Measurements from ENCODE around the gene ELFN1.
A peak's percentile ranks its signal among the peaks of the same experiment; 100 is the strongest.

ELFN1 gene

GRCh38 chr7:1785839-1786238 lies 115.8 kb downstream of the ELFN1 start:
- H3K56ac ChIP-seq (ENCODE audit: low read length): no peak overlapping the region
- no peak overlapping the region for H2BK120ac ChIP-seq (ENCODE audit: low read depth, low read length)
- no peaks in the 10 kb centered on the region for H3K4me1 ChIP-seq (ENCODE audit: control insufficient read depth, low read depth, low read length)
- no peaks in the 10 kb centered on the region for H3K79me2 ChIP-seq (ENCODE audit: control insufficient read depth, insufficient read depth, low read length)
- H3K4me2 ChIP-seq (ENCODE audit: low read length): no peak overlapping the region
- no peaks in the 10 kb centered on the region for H3K27me3 ChIP-seq (ENCODE audit: insufficient read depth, low read length, poor library complexity)
- H3K4me3 ChIP-seq (ENCODE audit: low read length): no peak overlapping the region
- no peaks in the 10 kb centered on the region for H3K36me3 ChIP-seq (ENCODE audit: control insufficient read depth, insufficient read depth, low read length)
- no peak overlapping the region for H3K23ac ChIP-seq (ENCODE audit: low read length)
- no peaks in the 10 kb centered on the region for H3K79me1 ChIP-seq (ENCODE audit: low read length)
- H4K5ac ChIP-seq (ENCODE audit: low read length): no peak overlapping the region
- no peak overlapping the region for H4K8ac ChIP-seq (ENCODE audit: low read depth, low read length)
- no peak overlapping the region for H3K4ac ChIP-seq (ENCODE audit: low read depth, low read length)
- H3K27ac ChIP-seq (ENCODE audit: low read depth, low read length): no peak overlapping the region
- no peak overlapping the region for H2AK5ac ChIP-seq (ENCODE audit: low read length)
- no peak overlapping the region for H2BK5ac ChIP-seq (ENCODE audit: low read length)
- DNase-seq: no peak
- no CpG with 5 or more reads among the region's 3 CpGs for WGBS (ENCODE audit: extremely low coverage, insufficient coverage, low lambda C conversion rate)
- no peak overlapping the region for H2BK15ac ChIP-seq (replicated peaks; ENCODE audit: low read depth)
- H3K9ac ChIP-seq (ENCODE audit: low read length): no peak overlapping the region
- no peak overlapping the region for H3K18ac ChIP-seq (ENCODE audit: low read length)

GRCh38 chr7:1787241-1787640 lies 117.2 kb downstream of the ELFN1 start:
- H2BK5ac ChIP-seq (ENCODE audit: low read length): no peak overlapping the region
- H4K5ac ChIP-seq (ENCODE audit: low read length): no peak overlapping the region
- H4K8ac ChIP-seq (ENCODE audit: low read depth, low read length): no peak overlapping the region
- no peaks in the 10 kb centered on the region for H3K79me1 ChIP-seq (ENCODE audit: low read length)
- H2BK15ac ChIP-seq (replicated peaks; ENCODE audit: low read depth): no peak overlapping the region
- H3K79me2 ChIP-seq (ENCODE audit: control insufficient read depth, insufficient read depth, low read length): no peaks in the 10 kb centered on the region
- H3K4ac ChIP-seq (ENCODE audit: low read depth, low read length): no peak overlapping the region
- H3K56ac ChIP-seq (ENCODE audit: low read length): no peak overlapping the region
- H3K23ac ChIP-seq (ENCODE audit: low read length): no peak overlapping the region
- H2BK120ac ChIP-seq (ENCODE audit: low read depth, low read length): no peak overlapping the region
- no peak overlapping the region for H2AK5ac ChIP-seq (ENCODE audit: low read length)
- H3K4me3 ChIP-seq (ENCODE audit: low read length): no peak overlapping the region
- WGBS (ENCODE audit: extremely low coverage, insufficient coverage, low lambda C conversion rate): no CpG with 5 or more reads among the region's 9 CpGs
- no peak overlapping the region for H3K18ac ChIP-seq (ENCODE audit: low read length)
- no peaks in the 10 kb centered on the region for H3K27me3 ChIP-seq (ENCODE audit: insufficient read depth, low read length, poor library complexity)
- H3K27ac ChIP-seq (ENCODE audit: low read depth, low read length): no peak overlapping the region
- DNase-seq: peak; percentile 10
- H3K9ac ChIP-seq (ENCODE audit: low read length): no peak overlapping the region
- H3K36me3 ChIP-seq (ENCODE audit: control insufficient read depth, insufficient read depth, low read length): no peaks in the 10 kb centered on the region
- H3K4me2 ChIP-seq (ENCODE audit: low read length): no peak overlapping the region
- H3K4me1 ChIP-seq (ENCODE audit: control insufficient read depth, low read depth, low read length): no peaks in the 10 kb centered on the region

GRCh38 chr7:1787681-1788235 lies 117.7 kb downstream of the ELFN1 start:
- Histone ChIP-seq H2BK15ac (replicated peaks; ENCODE audit: low read depth) (no peak overlapping the region), H2BK120ac (ENCODE audit: low read depth, low read length) (no peak overlapping the region), H3K23ac (ENCODE audit: low read length) (no peak overlapping the region), H3K4ac (ENCODE audit: low read depth, low read length) (no peak overlapping the region), H3K4me1 (ENCODE audit: control insufficient read depth, low read depth, low read length) (no peaks in the 10 kb centered on the region), H3K4me2 (ENCODE audit: low read length) (no peak overlapping the region), H3K9ac (ENCODE audit: low read length) (no peak overlapping the region), H3K27me3 (ENCODE audit: insufficient read depth, low read length, poor library complexity) (no peaks in the 10 kb centered on the region), H3K56ac (ENCODE audit: low read length) (no peak overlapping the region), H3K79me2 (ENCODE audit: control insufficient read depth, insufficient read depth, low read length) (no peaks in the 10 kb centered on the region), H3K18ac (ENCODE audit: low read length) (no peak overlapping the region), H3K27ac (ENCODE audit: low read depth, low read length) (no peak overlapping the region), H2AK5ac (ENCODE audit: low read length) (no peak overlapping the region), H4K5ac (ENCODE audit: low read length) (no peak overlapping the region), H3K4me3 (ENCODE audit: low read length) (no peak overlapping the region), H4K8ac (ENCODE audit: low read depth, low read length) (no peak overlapping the region), H2BK5ac (ENCODE audit: low read length) (no peak overlapping the region), H3K36me3 (ENCODE audit: control insufficient read depth, insufficient read depth, low read length) (no peaks in the 10 kb centered on the region), H3K79me1 (ENCODE audit: low read length) (no peaks in the 10 kb centered on the region)
- WGBS (ENCODE audit: extremely low coverage, insufficient coverage, low lambda C conversion rate): no CpG with 5 or more reads among the region's 18 CpGs
- DNase-seq: no peak

- Histone ChIP-seq H4K5ac (ENCODE audit: low read length) (no peak overlapping the region), H3K4ac (ENCODE audit: low read depth, low read length) (no peak overlapping the region), H3K9ac (ENCODE audit: low read length) (no peak overlapping the region), H2AK5ac (ENCODE audit: low read length) (no peak overlapping the region), H2BK5ac (ENCODE audit: low read length) (no peak overlapping the region), H3K79me1 (ENCODE audit: low read length) (no peaks in the 10 kb centered on the region), H2BK120ac (ENCODE audit: low read depth, low read length) (no peak overlapping the region), H3K18ac (ENCODE audit: low read length) (no peak overlapping the region), H4K8ac (ENCODE audit: low read depth, low read length) (no peak overlapping the region), H3K4me2 (ENCODE audit: low read length) (no peak overlapping the region), H3K27me3 (ENCODE audit: insufficient read depth, low read length, poor library complexity) (no peaks in the 10 kb centered on the region), H3K4me1 (ENCODE audit: control insufficient read depth, low read depth, low read length) (no peaks in the 10 kb centered on the region), H3K56ac (ENCODE audit: low read length) (no peak overlapping the region), H3K4me3 (ENCODE audit: low read length) (no peak overlapping the region), H2BK15ac (replicated peaks; ENCODE audit: low read depth) (no peak overlapping the region), H3K27ac (ENCODE audit: low read depth, low read length) (no peak overlapping the region), H3K79me2 (ENCODE audit: control insufficient read depth, insufficient read depth, low read length) (no peaks in the 10 kb centered on the region), H3K36me3 (ENCODE audit: control insufficient read depth, insufficient read depth, low read length) (no peaks in the 10 kb centered on the region), H3K23ac (ENCODE audit: low read length) (no peak overlapping the region)
- no CpG with 5 or more reads among the region's 1 CpG for WGBS (ENCODE audit: extremely low coverage, insufficient coverage, low lambda C conversion rate)
- peak; percentile 15 for DNase-seq
Observed at GRCh38 chr7:1794888-1795542, 124.9 kb downstream of the ELFN1 start.

Measured in mesendoderm (in vitro differentiated cells).